IgD-negative memory B cell (primary cell): Measurements from ENCODE around the gene PAX6. TPM values are rescaled to one million over a fixed set of nuclear protein-coding genes. Genes with fewer than 3 reads are reported as not detected.

Experiments used
- H3K27ac Mint-ChIP-seq, 3 donors: one replicate each; pipeline ENCODE4 v1.8.0; 2020 to 2022; ENCODE audit warnings: mild to moderate bottlenecking in 3 of 3, mixed read lengths in 3 of 3, moderate library complexity in 1 of 3
- H3K27me3 Mint-ChIP-seq: one replicate; pipeline ENCODE4 v1.8.0; 2021; ENCODE audit warnings: mixed read lengths
- H3K36me3 Mint-ChIP-seq: one replicate; pipeline ENCODE4 v1.8.0; 2020; ENCODE audit warnings: mild to moderate bottlenecking, mixed read lengths
- H3K4me1 Mint-ChIP-seq, 3 donors: one replicate each; pipeline ENCODE4 v1.8.0; 2020 to 2022; ENCODE audit warnings: mixed read lengths in 3 of 3, mild to moderate bottlenecking in 1 of 3
- H3K4me3 Mint-ChIP-seq, 4 donors: one replicate each; pipeline ENCODE4 v1.8.0; 2020 to 2022; ENCODE audit warnings: mild to moderate bottlenecking in 4 of 4, mixed read lengths in 4 of 4, moderate library complexity in 3 of 4
- H3K9me3 Mint-ChIP-seq, 3 donors: one replicate each; pipeline ENCODE4 v1.8.0; 2020 to 2021; ENCODE audit warnings: mixed read lengths in 3 of 3, mild to moderate bottlenecking in 1 of 3
- polyA plus RNA-seq: library from polyadenylated mRNA; unstranded; fragments of 300-500 nt; fragmentation: Illumina TruSeq; gene quantifications from one replicate; pipeline ENCODE4 v1.2.3, GENCODE V29; 2021

Gene PAX6
- polyA plus RNA-seq, 1 donor from 2014 or later: not detected

GRCh38 chr11:31807799-31808667 lies 3.1 kb downstream of the PAX6 start:
- H3K27ac Mint-ChIP-seq: peak overlapping the region; percentile 19 to 65 (median 54)
- peak overlapping the region in 3 of 4 donors; percentile 46 to 78 (median 58) for H3K4me3 Mint-ChIP-seq
- peaks cover 71% of the 10 kb centered on the region for H3K27me3 Mint-ChIP-seq
- peaks cover 2% of the 10 kb centered on the region for H3K36me3 Mint-ChIP-seq
- peaks cover 0 to 29% (median 6%) of the 10 kb centered on the region in 3 donors for H3K9me3 Mint-ChIP-seq
- H3K4me1 Mint-ChIP-seq: peaks cover 26 to 55% (median 27%) of the 10 kb centered on the region in 3 donors

DNA sequence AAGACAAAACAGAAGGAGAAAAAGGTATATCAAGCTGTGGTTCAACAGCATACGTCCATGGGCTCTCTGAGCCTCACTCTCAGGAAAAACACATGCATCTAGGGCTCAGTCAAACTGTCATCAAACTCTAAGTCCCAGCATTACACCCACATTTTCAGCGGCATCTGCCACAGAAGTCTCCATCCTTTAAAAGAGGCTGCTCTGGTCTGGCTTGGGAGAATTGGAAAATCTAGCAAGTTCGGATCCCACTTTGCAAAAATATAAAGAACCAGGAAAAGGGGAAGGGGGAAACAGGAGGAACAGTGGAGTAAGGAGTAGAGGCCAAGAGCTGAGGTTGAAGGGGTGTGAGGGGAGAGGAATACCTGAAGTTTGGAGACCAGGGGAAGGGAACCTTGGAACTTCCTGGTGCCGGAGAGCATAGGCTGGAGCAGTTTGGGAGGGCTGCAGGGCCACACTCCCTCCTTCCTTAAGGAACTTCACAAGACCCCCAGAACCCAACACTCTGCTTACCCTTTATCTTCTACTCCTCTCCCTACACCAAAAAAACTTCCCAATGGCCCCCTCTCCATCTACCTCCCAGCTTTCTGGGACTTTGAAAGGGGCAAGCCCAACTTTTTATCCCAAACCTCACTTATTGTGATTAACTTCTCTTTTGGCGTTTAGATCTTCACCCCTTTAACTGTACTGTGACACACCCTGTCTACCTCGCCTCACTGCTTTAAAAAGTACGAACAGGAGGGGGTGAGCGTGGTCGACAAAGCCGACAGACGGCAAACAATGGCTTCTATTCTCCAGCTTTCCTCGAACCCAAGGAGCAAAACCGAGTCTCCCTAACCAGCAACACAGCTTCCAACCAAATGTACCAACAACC lies 4.0 kb downstream of the PAX6 start:
- H3K4me1 Mint-ChIP-seq: peaks cover 21 to 50% (median 26%) of the 10 kb centered on the region in 3 donors
- peaks cover 72% of the 10 kb centered on the region for H3K27me3 Mint-ChIP-seq
- peak overlapping the region; percentile 54 to 83 (median 65) for H3K27ac Mint-ChIP-seq
- peaks cover 0 to 33% (median 6%) of the 10 kb centered on the region in 3 donors for H3K9me3 Mint-ChIP-seq
- H3K36me3 Mint-ChIP-seq: peaks cover 2% of the 10 kb centered on the region
- H3K4me3 Mint-ChIP-seq: peak overlapping the region in 2 of 4 donors; percentile 41 to 46

- Mint-ChIP-seq H3K4me1 (peaks cover 19 to 49% (median 23%) of the 10 kb centered on the region in 3 donors), H3K4me3 (peak overlapping the region in 1 of 4 donors; percentile 46), H3K9me3 (peaks cover 0 to 33% (median 6%) of the 10 kb centered on the region in 3 donors), H3K36me3 (no peaks in the 10 kb centered on the region), H3K27ac (peak overlapping the region; percentile 8 to 83 (median 17)), H3K27me3 (peaks cover 73% of the 10 kb centered on the region)
These were observed 4.8 kb downstream of the PAX6 start for GRCh38 chr11:31806186-31806927.

DNA sequence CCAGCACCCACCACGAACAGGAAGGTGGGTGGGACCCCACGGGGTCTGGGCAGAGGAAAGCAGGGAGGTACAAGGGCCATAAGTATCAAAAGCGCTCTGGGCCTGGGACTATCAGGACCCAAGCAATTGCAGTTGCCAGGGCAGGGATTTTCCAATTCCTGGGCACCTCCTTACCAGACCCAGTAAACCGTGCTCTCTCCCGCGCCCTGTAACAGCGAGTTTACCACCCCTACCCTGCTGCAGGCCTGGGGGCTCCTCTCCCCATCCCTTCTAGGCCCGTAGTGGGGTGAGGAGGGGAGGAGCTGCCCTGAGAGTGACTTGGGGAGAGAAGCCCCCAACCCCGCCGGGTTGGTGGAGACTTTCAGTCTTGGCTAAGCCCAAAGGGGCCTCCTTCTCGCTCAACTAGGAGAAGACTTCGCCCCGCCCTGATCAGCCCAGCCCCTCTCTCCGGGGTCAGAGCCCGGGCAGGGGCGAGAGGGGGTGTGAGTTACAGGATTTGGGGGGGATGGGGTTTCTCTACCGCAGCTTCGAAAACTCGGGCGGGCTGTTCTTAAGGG lies 5.4 kb downstream of the PAX6 start:
- Mint-ChIP-seq H3K27me3 (peaks cover 73% of the 10 kb centered on the region), H3K36me3 (no peaks in the 10 kb centered on the region), H3K4me3 (no peak overlapping the region), H3K9me3 (peaks cover 0 to 27% (median 7%) of the 10 kb centered on the region in 3 donors), H3K27ac (no peak overlapping the region), H3K4me1 (peaks cover 14 to 43% (median 19%) of the 10 kb centered on the region in 3 donors)

DNA sequence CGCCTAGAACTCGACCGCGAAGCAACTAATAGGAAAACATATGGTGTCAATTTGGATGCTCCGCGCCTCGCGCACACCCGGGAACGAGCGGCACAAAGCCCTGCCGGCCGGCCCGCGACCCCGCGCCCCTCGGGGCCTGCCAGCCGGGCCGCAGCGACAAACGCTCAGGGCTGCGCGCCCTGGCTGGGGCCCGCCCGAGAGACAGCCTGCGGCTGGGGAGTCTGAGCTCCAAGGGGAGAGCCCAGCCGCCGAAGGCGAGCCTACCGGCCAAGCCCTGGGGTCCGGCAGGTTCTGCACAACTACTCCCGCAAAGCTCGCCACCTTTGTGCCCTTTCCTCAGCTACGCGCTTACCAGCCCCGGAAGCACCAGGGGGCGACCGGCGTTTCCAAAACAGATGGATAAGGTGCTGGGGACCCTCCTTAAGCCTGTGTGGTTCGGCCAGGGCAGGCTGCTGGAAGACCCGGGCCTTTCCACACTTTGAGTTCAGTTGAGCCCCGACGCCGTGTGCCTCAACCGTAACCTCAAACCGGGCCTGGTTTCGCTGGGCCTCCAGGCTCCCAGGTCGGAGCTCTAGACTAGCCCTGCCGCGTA lies 6.0 kb downstream of the PAX6 start:
- Mint-ChIP-seq H3K27me3 (peaks cover 77% of the 10 kb centered on the region), H3K9me3 (peaks cover 0 to 27% (median 9%) of the 10 kb centered on the region in 3 donors), H3K27ac (peak overlapping the region; percentile 68 to 94 (median 79)), H3K36me3 (no peaks in the 10 kb centered on the region), H3K4me3 (peak overlapping the region in 3 of 4 donors; percentile 78 to 89 (median 87)), H3K4me1 (peaks cover 11 to 41% (median 17%) of the 10 kb centered on the region in 3 donors)

DNA sequence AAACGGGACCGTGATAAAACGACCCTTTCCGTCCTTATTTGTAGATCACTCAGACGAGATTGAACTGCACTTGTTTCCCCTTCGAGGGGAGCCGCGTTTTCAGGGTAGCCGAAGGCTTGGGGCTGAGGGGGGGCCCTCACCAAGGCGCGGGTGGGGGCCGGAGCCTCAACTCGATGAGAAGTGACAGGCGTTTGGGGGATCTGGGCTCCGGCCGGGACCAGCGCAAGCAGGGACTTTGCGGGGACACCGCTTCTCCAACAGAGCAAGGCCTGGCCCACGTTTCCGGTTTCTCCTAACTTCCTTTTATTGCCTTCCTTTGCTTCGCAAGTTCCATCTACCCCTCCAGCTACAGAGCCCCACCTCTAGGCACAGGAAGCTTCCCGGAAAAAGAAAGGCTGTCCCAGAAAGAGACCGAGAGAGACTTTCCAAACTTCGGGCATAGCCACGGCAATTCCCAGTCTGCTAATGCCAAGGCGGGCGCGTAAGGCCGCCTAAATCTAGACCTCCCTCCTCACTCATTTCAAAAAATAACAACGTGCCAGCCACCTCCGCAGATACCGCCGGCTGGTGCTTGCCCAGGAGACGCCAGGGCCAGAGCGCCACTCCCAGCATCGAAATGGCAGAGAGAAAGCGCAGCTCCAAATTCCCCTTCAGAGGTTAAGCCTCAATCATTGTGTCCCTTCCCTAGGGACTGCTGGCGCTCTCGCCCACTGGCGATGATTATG lies 6.6 kb downstream of the PAX6 start:
- Mint-ChIP-seq H3K27ac (peak overlapping the region; percentile 68 to 94 (median 79)), H3K9me3 (peaks cover 0 to 27% (median 9%) of the 10 kb centered on the region in 3 donors), H3K36me3 (no peaks in the 10 kb centered on the region), H3K27me3 (peaks cover 79% of the 10 kb centered on the region), H3K4me3 (peak overlapping the region; percentile 67 to 89 (median 82)), H3K4me1 (peaks cover 9 to 36% (median 15%) of the 10 kb centered on the region in 3 donors)

- Mint-ChIP-seq H3K4me3 (peak overlapping the region; percentile 59 to 89 (median 68)), H3K9me3 (peaks cover 0 to 23% (median 9%) of the 10 kb centered on the region in 3 donors), H3K4me1 (peaks cover 5 to 30% (median 13%) of the 10 kb centered on the region in 3 donors), H3K36me3 (no peaks in the 10 kb centered on the region), H3K27me3 (peaks cover 77% of the 10 kb centered on the region), H3K27ac (peak overlapping the region; percentile 76 to 94 (median 79))
These were observed 7.3 kb downstream of the PAX6 start for GRCh38 chr11:31803813-31804311.

- no peaks in the 10 kb centered on the region for H3K36me3 Mint-ChIP-seq
- peak overlapping the region; percentile 76 to 94 (median 79) for H3K27ac Mint-ChIP-seq
- H3K27me3 Mint-ChIP-seq: peaks cover 74% of the 10 kb centered on the region
- H3K4me1 Mint-ChIP-seq: peaks cover 5 to 28% (median 15%) of the 10 kb centered on the region in 3 donors
- H3K9me3 Mint-ChIP-seq: peaks cover 0 to 23% (median 9%) of the 10 kb centered on the region in 3 donors
- peak overlapping the region in 2 of 4 donors; percentile 59 to 89 for H3K4me3 Mint-ChIP-seq
These were observed 7.9 kb downstream of the PAX6 start for GRCh38 chr11:31802990-31803812.

DNA sequence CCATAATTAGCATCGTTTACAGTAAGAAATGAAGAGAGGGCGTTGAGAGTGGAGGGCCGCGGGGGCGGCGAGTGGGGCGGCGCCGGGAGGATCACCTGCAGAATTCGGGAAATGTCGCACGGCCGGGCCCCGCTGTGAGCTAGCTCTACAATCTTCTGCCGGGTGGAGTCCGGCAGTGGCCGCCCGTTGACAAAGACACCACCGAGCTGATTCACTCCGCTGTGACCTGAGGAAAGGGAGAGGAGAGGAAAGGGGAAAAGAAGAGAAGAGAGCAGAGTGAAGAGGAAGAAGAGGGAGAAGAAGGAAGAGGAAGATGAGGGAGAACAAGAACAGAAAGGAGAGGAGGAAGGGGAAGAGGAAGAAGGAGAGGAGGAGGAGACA lies 8.5 kb downstream of the PAX6 start:
- H3K27ac Mint-ChIP-seq: peak overlapping the region in 2 of 3 donors; percentile 79 to 94
- no peaks in the 10 kb centered on the region for H3K36me3 Mint-ChIP-seq
- H3K4me3 Mint-ChIP-seq: peak overlapping the region in 2 of 4 donors; percentile 28 to 89
- peaks cover 7 to 22% (median 15%) of the 10 kb centered on the region in 3 donors for H3K4me1 Mint-ChIP-seq
- peaks cover 72% of the 10 kb centered on the region for H3K27me3 Mint-ChIP-seq
- peaks cover 0 to 23% (median 9%) of the 10 kb centered on the region in 3 donors for H3K9me3 Mint-ChIP-seq

GRCh38 chr11:31802000-31802551 lies 9.0 kb downstream of the PAX6 start:
- H3K9me3 Mint-ChIP-seq: peaks cover 2 to 23% (median 9%) of the 10 kb centered on the region in 3 donors
- peaks cover 10 to 21% (median 17%) of the 10 kb centered on the region in 3 donors for H3K4me1 Mint-ChIP-seq
- H3K27ac Mint-ChIP-seq: peak overlapping the region in 1 of 3 donors; percentile 94
- H3K36me3 Mint-ChIP-seq: no peaks in the 10 kb centered on the region
- no peak overlapping the region for H3K4me3 Mint-ChIP-seq
- H3K27me3 Mint-ChIP-seq: peaks cover 73% of the 10 kb centered on the region

DNA sequence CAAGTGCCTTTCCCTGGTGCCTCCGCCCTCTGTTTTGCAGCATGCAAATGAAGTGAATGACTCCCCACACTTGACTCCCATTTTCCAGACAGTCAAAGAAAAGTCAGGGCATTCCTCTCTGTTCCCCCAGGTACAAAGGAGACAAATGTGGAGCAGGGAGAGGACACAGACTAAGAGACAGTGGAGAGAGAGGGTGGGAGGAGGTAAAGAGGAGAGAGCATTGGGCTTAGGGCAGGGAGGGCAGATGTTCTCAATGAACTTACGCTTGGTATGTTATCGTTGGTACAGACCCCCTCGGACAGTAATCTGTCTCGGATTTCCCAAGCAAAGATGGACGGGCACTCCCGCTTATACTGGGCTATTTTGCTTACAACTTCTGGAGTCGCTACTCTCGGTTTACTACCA lies 9.8 kb downstream of the PAX6 start:
- H3K27me3 Mint-ChIP-seq: peaks cover 72% of the 10 kb centered on the region
- no peaks in the 10 kb centered on the region for H3K36me3 Mint-ChIP-seq
- peak overlapping the region in 3 of 4 donors; percentile 3 to 60 (median 48) for H3K4me3 Mint-ChIP-seq
- peak overlapping the region; percentile 33 to 59 (median 46) for H3K27ac Mint-ChIP-seq
- peaks cover 2 to 23% (median 9%) of the 10 kb centered on the region in 3 donors for H3K9me3 Mint-ChIP-seq
- H3K4me1 Mint-ChIP-seq: peaks cover 10 to 16% (median 13%) of the 10 kb centered on the region in 3 donors
